C4-2B (cell line): Measurements from ENCODE around the gene ALPP.

Experiments used
- ZFX ChIP-seq: fragments of 450-650 bp; IDR thresholded peaks from 2 replicates; pipeline ENCODE4 v1.6.1; 2017
- TF ChIP-seq, protein P1 (sequence below): fragments of 450-650 bp; conservative IDR thresholded peaks from 2 replicates; pipeline ENCODE4 v1.5.1; 2017; ENCODE audit warnings: mild to moderate bottlenecking

DNA sequence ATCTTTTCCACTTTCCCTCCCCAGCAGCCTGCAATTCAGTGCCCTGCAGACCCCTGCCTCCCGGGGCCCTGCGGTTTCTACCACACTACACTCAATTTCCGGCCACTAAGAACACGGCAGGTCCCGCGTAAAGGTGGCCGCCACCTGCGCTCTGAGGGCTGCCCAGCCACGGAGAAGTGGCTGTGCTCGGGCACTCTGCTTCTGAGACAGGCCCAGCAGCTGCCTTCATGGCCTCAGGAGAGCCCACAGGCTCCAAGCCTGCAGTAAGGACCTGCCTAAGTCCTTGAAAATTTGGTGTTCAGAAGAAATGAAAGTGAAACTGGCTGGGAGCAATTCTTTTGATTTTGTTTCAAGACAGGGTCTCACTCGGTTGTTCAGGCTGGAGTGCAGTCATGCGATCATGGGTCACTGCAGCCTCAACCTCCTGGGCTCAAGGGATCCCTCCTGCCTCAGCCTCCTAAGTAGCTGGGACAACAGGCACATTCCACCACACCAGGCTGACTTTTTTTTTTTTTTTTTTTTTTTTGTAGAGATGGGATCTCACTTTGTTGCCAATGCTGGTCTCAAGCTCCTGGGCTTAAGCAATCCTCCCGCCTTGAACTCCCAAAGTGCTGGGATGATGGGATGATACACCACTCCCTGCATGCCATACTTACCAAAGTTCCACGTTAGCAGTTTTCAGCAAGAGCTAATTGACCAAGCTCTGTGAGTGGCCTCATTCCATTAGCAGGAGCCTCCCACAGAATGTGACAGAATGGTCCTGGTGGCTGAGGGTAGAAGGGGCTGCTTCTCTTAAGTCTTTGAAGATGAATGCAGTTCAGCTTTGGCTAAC lies 14.6 kb upstream of the ALPP start:
- TF ChIP-seq, protein P1, sequence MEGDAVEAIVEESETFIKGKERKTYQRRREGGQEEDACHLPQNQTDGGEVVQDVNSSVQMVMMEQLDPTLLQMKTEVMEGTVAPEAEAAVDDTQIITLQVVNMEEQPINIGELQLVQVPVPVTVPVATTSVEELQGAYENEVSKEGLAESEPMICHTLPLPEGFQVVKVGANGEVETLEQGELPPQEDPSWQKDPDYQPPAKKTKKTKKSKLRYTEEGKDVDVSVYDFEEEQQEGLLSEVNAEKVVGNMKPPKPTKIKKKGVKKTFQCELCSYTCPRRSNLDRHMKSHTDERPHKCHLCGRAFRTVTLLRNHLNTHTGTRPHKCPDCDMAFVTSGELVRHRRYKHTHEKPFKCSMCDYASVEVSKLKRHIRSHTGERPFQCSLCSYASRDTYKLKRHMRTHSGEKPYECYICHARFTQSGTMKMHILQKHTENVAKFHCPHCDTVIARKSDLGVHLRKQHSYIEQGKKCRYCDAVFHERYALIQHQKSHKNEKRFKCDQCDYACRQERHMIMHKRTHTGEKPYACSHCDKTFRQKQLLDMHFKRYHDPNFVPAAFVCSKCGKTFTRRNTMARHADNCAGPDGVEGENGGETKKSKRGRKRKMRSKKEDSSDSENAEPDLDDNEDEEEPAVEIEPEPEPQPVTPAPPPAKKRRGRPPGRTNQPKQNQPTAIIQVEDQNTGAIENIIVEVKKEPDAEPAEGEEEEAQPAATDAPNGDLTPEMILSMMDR = no peak
- TF ChIP-seq ZFX = no peak
